Stimulated activated CD8-positive, alpha-beta memory T cell treated with anti-CD3 and anti-CD28 coated beads, Interleukin-2, amount 100 ng/mL, for 48 hours (primary cell): ENCODE data around the gene RNF43.
"Not testable (repeated sequence)": the region's sequence is repeated elsewhere in the genome, so short reads cannot be mapped to it uniquely, and the experiment has no call there.

Experiments used
- DNase-seq, 2 donors: peaks; one replicate each; pipeline ENCODE4 v3.0.0-alpha.2; 2020; ENCODE audit warnings: low read depth in 2 of 2

RNF43 gene

DNA sequence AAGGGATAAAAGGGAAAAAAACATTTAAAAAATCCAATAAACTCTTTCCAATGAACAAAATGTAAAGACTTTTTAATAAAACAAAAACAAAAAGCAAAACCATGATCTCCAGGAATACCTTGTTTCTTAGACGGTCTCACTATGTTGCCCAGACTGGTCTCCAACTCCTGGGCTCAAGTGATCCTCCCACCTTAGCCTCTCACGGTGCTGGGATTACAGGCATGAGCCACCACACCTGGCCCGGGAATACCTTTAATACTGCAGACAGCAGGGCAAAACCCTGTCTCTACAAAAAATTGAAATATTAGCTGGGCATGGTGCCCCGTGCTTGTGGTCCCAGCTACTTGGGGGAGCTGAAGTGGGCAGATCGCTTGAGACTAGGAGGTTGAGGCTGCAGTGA lies 7.9 kb downstream of the RNF43 start:
- no peak for DNase-seq

GRCh38 chr17:58403311-58403710 lies 14.0 kb downstream of the RNF43 start:
- DNase-seq, result no peak

- DNase-seq, result no peak
These were observed 14.7 kb downstream of the RNF43 start for GRCh38 chr17:58402679-58403078.

GRCh38 chr17:58402047-58402446 lies 15.3 kb downstream of the RNF43 start:
- DNase-seq, result no peak

DNA sequence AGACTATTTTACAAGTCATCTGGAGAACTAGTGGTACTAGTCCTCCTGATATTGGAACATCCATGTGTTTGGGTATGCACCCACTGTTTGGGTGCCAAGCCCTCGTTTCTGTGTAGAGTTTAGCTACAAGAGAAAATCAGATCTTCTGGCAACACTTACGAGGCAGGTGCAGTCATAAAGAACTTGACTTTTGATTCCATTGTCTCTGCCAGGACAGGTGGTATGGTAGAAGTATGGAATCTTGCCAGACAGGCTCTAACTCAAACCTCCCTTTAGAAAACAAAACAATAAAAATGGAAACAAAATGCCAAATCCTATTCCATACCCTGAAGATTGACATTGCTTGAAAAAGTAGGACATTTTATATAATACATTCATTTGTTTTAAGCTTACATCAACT lies 16.0 kb downstream of the RNF43 start:
- no peak for DNase-seq

DNA sequence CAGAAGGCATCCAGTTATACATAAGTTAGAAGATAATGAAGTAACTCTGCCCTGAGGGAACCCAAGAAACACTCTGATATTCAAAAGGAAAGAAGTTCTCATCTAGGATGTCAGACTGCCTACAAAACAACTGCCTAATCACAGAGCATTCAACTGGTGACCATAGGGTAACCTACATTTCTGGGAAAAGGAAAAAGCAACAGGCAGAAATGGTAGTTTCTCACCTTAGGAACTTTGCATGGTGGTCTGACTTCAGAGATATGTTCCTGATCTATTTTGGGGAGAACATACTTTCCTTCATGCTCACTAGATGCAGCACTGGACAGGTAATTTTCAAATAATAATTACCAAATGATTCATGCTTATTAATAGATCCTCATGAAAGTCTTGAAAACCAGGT lies 16.5 kb downstream of the RNF43 start:
- no peak for DNase-seq

GRCh38 chr17:58399974-58400373 lies 17.4 kb downstream of the RNF43 start:
- DNase-seq, result no peak

GRCh38 chr17:58398574-58399266 lies 18.6 kb downstream of the RNF43 start:
- no peak for DNase-seq

DNA sequence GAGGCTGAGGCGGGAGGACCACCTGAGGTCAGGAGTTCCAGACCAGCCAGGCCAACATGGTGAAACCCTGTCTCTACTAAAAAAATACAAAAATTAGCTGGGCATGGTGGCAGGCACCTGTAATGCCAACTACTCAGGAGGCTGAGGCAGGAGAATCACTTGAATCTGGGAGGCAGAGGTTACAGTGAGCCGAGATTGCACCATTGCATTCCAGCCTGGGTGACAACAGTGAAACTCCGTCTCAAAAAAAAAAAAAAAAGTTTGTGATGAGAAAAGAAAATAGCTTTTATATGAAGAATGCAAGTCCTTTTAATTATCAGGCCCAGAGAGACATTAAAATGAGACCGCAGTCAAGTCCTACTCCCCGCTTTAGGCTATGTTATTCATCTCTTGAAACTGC lies 19.9 kb downstream of the RNF43 start:
- DNase-seq, result not testable (repeated sequence)

- no peak for DNase-seq
These were observed 21.2 kb downstream of the RNF43 start for GRCh38 chr17:58396173-58396572.

- DNase-seq, result no peak
These were observed 22.7 kb downstream of the RNF43 start for GRCh38 chr17:58394534-58395223.

DNA sequence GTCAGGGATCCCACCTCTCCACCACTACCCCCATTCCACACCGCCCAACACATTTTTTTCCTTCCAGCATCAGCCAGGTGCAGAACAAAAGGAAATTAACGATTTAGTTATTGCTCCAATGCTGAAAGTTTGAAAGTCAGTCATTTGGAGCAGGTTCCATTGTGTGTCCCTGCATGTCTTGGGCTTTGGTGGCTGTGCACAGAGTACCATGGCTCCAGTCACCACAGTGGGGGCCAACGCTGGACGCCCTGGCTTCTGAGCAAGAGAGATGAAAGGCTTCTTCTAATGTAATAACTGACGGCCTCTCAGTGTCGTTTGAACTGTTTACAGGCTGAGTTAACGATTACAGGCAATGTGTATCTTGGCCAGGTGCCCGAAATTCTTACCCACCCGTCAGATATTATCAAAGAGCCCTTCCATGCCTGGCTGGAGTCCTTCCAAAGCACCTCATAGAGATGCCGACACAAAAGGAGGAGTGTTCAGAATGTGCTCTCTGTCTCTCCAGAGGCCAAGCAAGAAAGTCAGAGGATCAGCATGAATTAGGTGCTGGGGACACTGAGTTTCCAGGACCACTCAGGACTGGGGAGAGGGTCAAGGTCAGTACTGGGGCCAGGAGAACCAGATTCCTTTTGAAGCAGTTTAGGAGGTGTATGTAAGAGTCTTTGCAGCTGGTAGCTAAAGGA lies 25.9 kb downstream of the RNF43 start:
- DNase-seq, result no peak

GRCh38 chr17:58390884-58391283 lies 26.4 kb downstream of the RNF43 start:
- DNase-seq, result no peak

- DNase-seq, result no peak
These were observed 28.8 kb downstream of the RNF43 start for GRCh38 chr17:58388302-58389190.

- DNase-seq, result peak in 1 of 2 donors; percentile 13
These were observed 29.5 kb downstream of the RNF43 start for GRCh38 chr17:58387834-58388233.

GRCh38 chr17:58386708-58387107 lies 30.6 kb downstream of the RNF43 start:
- DNase-seq, result no peak

DNA sequence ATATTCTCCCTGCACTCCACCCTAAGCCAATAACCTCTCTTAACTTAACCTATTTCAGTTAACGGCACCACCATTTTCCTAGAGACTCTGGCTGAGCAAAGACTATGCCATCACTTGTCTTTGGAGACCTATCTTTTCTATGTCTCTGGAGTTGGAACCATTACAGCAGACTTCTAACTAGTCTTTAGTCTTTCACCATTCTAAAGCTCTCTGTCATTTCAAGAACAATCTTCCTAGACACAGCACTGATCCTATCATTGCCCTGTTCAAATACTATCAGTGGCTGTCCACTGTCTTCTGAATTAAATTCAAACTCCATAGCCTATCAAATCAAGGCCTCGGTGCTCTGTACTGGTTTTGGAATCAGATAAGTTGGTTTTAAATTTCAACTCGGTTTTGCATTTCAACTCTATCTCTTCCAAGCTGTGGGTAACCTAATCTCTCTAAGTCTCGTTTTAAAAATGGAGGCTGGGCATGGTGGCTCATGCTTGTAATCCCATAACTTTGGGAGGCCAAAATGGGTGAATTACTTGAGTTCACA lies 31.9 kb downstream of the RNF43 start:
- DNase-seq, result no peak

- DNase-seq, result no peak
These were observed 32.4 kb downstream of the RNF43 start for GRCh38 chr17:58384897-58385296.

GRCh38 chr17:58383892-58384462 lies 33.4 kb downstream of the RNF43 start:
- DNase-seq, result no peak

- DNase-seq, result no peak
These were observed 34.5 kb downstream of the RNF43 start for GRCh38 chr17:58382872-58383242.

GRCh38 chr17:58382108-58382871 lies 35.0 kb downstream of the RNF43 start:
- no peak for DNase-seq
